ENCODE results near the gene PDIA6.

Gene PDIA6

DNA sequence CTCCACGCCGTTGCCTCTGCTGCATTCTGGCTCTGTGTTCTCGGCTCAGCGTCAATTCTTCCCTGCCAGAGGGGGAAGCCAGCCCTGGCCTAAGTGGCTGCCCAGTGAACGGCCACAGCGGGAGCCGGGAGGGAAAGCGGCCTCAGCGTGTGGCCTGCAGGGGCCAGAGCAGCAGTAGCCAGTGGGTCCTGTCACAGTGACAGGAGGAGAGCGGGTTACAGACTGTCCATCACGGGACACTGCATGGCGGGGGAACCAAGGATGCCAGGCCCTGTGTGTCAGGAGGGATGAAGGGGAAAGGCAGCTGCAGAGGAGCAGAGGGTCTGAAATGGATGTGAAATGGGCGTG lies 39.7 kb downstream of the PDIA6 start:
- TF ChIP-seq, protein P1, sequence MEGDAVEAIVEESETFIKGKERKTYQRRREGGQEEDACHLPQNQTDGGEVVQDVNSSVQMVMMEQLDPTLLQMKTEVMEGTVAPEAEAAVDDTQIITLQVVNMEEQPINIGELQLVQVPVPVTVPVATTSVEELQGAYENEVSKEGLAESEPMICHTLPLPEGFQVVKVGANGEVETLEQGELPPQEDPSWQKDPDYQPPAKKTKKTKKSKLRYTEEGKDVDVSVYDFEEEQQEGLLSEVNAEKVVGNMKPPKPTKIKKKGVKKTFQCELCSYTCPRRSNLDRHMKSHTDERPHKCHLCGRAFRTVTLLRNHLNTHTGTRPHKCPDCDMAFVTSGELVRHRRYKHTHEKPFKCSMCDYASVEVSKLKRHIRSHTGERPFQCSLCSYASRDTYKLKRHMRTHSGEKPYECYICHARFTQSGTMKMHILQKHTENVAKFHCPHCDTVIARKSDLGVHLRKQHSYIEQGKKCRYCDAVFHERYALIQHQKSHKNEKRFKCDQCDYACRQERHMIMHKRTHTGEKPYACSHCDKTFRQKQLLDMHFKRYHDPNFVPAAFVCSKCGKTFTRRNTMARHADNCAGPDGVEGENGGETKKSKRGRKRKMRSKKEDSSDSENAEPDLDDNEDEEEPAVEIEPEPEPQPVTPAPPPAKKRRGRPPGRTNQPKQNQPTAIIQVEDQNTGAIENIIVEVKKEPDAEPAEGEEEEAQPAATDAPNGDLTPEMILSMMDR (IDR thresholded peaks at IDR 0.05; ENCODE audit: low read depth, low read length, missing control alignments): no peak
- H3K4me3 ChIP-seq (ENCODE audit: low read depth, low read length): no peak overlapping the region
- in situ Hi-C loops (cut with HindIII; ENCODE audit: low sequenced_read_pairs): no loop called here
- no peak for DNase-seq (ENCODE audit: low read depth)

DNA sequence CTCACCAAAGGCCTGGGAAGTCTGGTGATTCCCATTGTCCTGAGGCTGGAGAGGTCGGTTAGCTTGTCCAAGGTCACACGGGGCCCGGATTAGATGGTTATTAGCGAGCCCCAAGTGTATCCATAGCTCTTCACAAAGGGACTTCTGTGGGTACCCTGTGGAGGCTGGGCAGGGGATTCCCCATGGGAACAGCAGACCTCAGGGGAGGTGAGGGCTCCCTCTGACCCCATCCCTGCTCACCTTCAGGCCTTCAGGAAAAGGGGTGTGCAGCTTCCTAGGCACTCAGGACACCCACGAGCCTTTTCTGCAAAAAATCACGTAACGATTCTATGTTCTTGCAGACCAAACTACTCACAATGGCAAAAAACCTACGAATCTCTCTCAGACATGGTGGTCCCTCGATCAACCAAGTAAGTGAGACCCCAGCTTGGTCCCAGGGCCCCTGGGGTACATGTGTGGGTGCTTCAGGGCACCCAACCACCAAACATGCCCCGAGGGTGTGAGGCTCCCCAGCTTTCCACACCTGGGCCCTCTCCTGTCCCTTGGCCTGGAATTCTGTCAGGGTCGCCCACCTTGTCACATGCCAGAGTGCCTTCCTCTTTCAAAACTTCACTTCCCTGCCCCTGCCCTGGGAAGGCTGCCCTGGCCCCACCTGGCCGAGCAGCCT lies 40.3 kb downstream of the PDIA6 start:
- TF ChIP-seq, protein P1 (IDR thresholded peaks at IDR 0.05; ENCODE audit: low read depth, low read length, missing control alignments): no peak
- in situ Hi-C loops (cut with HindIII; ENCODE audit: low sequenced_read_pairs): no loop called here
- no peak for DNase-seq (ENCODE audit: low read depth)

DNA sequence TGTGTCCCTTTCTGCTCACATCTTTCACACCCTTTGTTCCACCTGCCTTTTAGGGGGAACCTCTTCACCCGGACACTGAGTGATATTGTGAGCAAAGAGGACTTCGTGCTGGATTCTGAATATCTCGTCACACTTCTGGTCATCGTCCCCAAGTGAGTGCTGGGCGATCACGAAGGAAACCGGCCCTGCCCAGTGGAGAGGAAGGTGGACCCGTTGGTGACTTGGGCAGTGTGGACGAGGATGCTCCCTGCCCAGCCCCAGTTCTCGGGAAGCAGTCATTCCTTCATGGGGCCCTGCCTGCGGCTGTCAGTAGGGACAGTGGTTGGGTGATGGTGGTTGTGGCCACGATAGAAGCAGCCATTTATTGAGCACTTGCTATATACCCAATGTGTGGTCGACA lies 40.8 kb downstream of the PDIA6 start:
- DNase-seq (ENCODE audit: low read depth): no peak
- TF ChIP-seq, protein P1 (IDR thresholded peaks at IDR 0.05; ENCODE audit: low read depth, low read length, missing control alignments): no peak
- no peak overlapping the region for H3K4me3 ChIP-seq (ENCODE audit: low read depth, low read length)
- in situ Hi-C loops (cut with HindIII; ENCODE audit: low sequenced_read_pairs): no loop called here

More for the DNA sequence above, 40.3 kb downstream of the PDIA6 start:
- no peak overlapping the region for H3K4me3 ChIP-seq (ENCODE audit: low read depth, low read length)

DNA sequence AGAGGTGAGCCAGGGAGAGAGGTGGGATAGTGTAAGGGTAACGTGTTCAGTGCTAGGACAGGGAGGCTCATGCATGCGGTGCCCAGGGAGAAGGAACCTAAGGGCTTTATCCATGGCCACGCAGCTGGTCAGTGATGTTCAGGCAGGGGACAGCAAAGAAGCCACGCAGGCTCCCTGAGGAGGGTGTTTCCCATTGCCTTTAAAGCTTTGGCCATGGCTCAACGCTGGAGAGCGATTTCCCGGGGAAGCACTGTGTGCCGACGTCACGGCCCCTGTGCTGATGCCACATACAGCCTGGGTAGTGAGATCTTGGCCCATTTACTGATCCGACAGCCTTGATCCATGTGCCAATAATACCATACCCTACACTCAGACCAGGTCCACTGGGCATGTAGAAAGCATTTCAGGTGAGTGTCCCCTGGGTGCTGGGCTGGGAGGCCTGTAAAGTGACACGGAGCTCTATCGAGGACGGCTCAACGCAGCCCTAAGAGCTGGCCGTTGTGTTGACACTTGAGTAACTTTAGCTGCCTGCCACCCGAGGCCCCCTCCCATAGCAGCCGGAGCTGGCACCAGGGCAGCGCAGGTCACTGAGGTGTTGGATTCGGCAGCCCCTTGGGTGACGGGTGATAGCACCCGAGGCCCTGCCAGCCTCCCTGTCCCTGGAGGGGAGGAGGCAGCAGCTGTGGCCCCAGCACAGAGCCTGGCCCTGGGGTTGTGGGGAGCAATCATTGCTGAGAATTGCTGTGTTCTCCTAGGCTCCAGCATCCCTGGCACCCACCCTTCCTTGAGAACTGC lies 41.4 kb downstream of the PDIA6 start:
- DNase-seq (ENCODE audit: low read depth): no peak
- TF ChIP-seq, protein P1 (IDR thresholded peaks at IDR 0.05; ENCODE audit: low read depth, low read length, missing control alignments): no peak
- in situ Hi-C loops (cut with HindIII; ENCODE audit: low sequenced_read_pairs): no loop called here
- H3K4me3 ChIP-seq (ENCODE audit: low read depth, low read length): no peak overlapping the region

DNA sequence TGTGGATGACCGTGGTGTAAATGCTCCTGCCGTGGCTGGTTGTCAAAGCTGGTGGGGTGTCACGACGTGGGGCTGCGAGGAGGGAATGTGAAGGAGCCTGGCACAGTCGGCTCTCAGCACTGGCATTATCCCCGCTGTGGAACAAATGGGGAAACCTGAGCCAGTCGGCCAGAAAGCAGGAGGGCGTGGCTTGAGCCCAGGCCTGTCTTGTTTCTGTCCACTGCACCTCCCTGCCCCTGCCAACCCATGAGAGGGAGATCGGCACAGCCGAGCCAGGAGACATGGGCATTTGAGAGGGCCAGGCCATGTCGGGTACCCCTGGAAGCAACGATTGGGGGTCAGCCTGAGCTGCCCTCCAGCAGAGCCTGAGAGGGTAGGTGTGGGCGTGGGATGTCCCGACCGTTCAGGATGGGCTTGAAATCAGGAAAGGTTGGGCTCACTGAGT lies 44.5 kb downstream of the PDIA6 start:
- no peak overlapping the region for H3K4me3 ChIP-seq (ENCODE audit: low read depth, low read length)
- no peak for DNase-seq (ENCODE audit: low read depth)
- TF ChIP-seq, protein P1 (IDR thresholded peaks at IDR 0.05; ENCODE audit: low read depth, low read length, missing control alignments): no peak
- in situ Hi-C loops (cut with HindIII; ENCODE audit: low sequenced_read_pairs): no loop called here

DNA sequence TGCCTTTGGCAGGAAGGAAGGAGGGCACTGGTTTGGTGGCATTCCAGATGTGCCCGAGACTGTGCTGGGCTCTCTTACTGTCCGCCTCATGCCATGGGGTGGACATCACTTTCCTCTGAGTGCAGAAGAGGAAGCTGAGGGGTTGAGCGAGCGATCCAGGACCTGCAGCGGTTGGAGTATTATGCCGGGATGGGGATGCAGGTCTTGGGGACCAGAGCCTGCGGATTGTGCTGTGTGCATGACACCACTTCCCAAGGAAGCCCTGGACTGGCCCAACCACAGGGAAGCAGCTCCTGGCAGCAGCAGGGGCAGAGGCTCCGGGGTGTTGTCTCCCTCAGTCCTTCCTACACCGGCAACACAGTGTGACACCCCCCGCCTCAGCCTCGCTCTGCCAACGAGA lies 46.7 kb downstream of the PDIA6 start:
- no peak overlapping the region for H3K4me3 ChIP-seq (ENCODE audit: low read depth, low read length)
- in situ Hi-C loops (cut with HindIII; ENCODE audit: low sequenced_read_pairs): no loop called here
- DNase-seq (ENCODE audit: low read depth): no peak
- TF ChIP-seq, protein P1 (IDR thresholded peaks at IDR 0.05; ENCODE audit: low read depth, low read length, missing control alignments): no peak
